CD1c-positive myeloid dendritic cell (primary cell): ENCODE data around the gene CSAG2.

Experiments used
- DNase-seq: peaks from one replicate; pipeline ENCODE4 v3.0.0-alpha.2; 2016; ENCODE audit errors: extremely low spot score

Gene CSAG2

GRCh38 chrX:152663086-152663485, 46.0 kb downstream of the CSAG2 start:
- DNase-seq: no peak

GRCh38 chrX:152658302-152658701, 50.8 kb downstream of the CSAG2 start:
- no peak for DNase-seq
